GM12878 (cell line): ENCODE measurements around the gene CALD1. TPM values are rescaled to one million over a fixed set of nuclear protein-coding genes. Genes with fewer than 3 reads are reported as not detected.

Experiments
- ATAC-seq: fragments of 200-7000 bp; cut with Tn5 transposase; 3 replicates; pipeline ENCODE4 v1.9.1; 2020; ENCODE audit warnings: mild to moderate bottlenecking, moderate library complexity
- BruUV-seq: library from RNA; stranded (reverse); fragments of 400-500 nt; replicated peaks from 2 replicates; lab custom pipeline; 2021; lab: Mats Ljungman, UMichigan
- CTCF ChIA-PET: fragments of 300-600 bp; sonication (Branson Sonifier 250); formaldehyde crosslinking; extraction: SDS; loops from one replicate; lab custom pipeline; 2021; ENCODE audit warnings: inconsistent platforms; lab: Yijun Ruan, JAX
- POLR2A ChIA-PET: fragments of 350-600 bp; formaldehyde crosslinking; extraction: SDS; loops from one replicate; lab custom pipeline; 2021; ENCODE audit warnings: inconsistent platforms; lab: Charles Lee
- RAD21 ChIA-PET: fragments of 300-600 bp; sonication (Branson Sonifier 250); formaldehyde crosslinking; loops from one replicate; lab custom pipeline; 2023; ENCODE audit warnings: antibody characterized with exemption; ENCODE audit not compliant: unreplicated experiment; lab: Charles Lee
- SMC1A ChIA-PET: fragments of 300-600 bp; sonication (Branson Sonifier 250); formaldehyde crosslinking; loops from one replicate; lab custom pipeline; 2023; ENCODE audit not compliant: unreplicated experiment, uncharacterized antibody; lab: Charles Lee
- DNase-seq: peaks from one replicate; pipeline ENCODE4 v3.0.0-alpha.2; 2011; ENCODE audit warnings: low read depth, low spot score
- FAIRE-seq: peaks from 3 replicates; lab custom pipeline; 2011; peaks lifted over from hg19 to GRCh38; lab: Jason Lieb, UNC
- H2AFZ ChIP-seq: 2 replicates; pipeline ENCODE4 v1.6.0; 2011; ENCODE audit warnings: low read depth, low read length, control low read depth; ENCODE audit not compliant: control insufficient read depth
- H3K27ac ChIP-seq: 2 replicates; pipeline ENCODE4 v1.5.1; 2011; ENCODE audit warnings: control low read depth; ENCODE audit not compliant: control insufficient read depth, insufficient read depth
- H3K27me3 ChIP-seq, 2 experiments: replicated peaks in 1 of 2; 2 replicates each; pipeline versions ENCODE4 v1.6.0 to v1.6.1; 2011; ENCODE audit warnings: low read length in 1 of 2; ENCODE audit not compliant: control insufficient read depth in 2 of 2, insufficient read depth in 2 of 2
- H3K36me3 ChIP-seq, 2 experiments: 2 replicates each; pipeline ENCODE4 v1.5.1; 2011; ENCODE audit warnings: low read length in 1 of 2; ENCODE audit not compliant: control insufficient read depth in 2 of 2, insufficient read depth in 2 of 2
- H3K4me1 ChIP-seq: 2 replicates; pipeline ENCODE4 v1.6.1; 2011; ENCODE audit warnings: mild to moderate bottlenecking, low read length, moderate library complexity, mixed read lengths; ENCODE audit not compliant: control insufficient read depth, insufficient read depth
- H3K4me2 ChIP-seq: 2 replicates; pipeline ENCODE4 v1.6.0; 2011; ENCODE audit warnings: control low read depth; ENCODE audit not compliant: control insufficient read depth, insufficient read depth
- H3K4me3 ChIP-seq: fragments of 200-600 bp; sonication (generic); 2 replicates; pipeline ENCODE4 v1.5.1; 2016
- H3K79me2 ChIP-seq: 2 replicates; pipeline ENCODE4 v1.6.0; 2011; ENCODE audit warnings: low read length; ENCODE audit not compliant: control insufficient read depth, insufficient read depth
- H3K9ac ChIP-seq: 2 replicates; pipeline ENCODE4 v1.8.0; 2011; ENCODE audit warnings: low read length, control low read depth, mixed read lengths; ENCODE audit not compliant: control insufficient read depth, insufficient read depth
- H3K9me3 ChIP-seq: replicated peaks from 3 replicates; pipeline ENCODE4 v1.5.1; 2011; ENCODE audit warnings: mild to moderate bottlenecking, low read length; ENCODE audit not compliant: control insufficient read depth, insufficient read depth
- H4K20me1 ChIP-seq: 2 replicates; pipeline ENCODE4 v1.6.0; 2011; ENCODE audit not compliant: control insufficient read depth, insufficient read depth
- GATAD2B ChIP-seq: fragments of 450-650 bp; conservative IDR thresholded peaks from 2 replicates; pipeline ENCODE4 v1.6.1; 2017; ENCODE audit warnings: low read depth, mild to moderate bottlenecking, moderate library complexity
- IRF3 ChIP-seq: fragments of 450-650 bp; IDR thresholded peaks from 2 replicates; pipeline ENCODE4 v1.6.1; 2014; ENCODE audit warnings: mild to moderate bottlenecking
- MXI1 ChIP-seq: fragments of 150-350 bp; IDR thresholded peaks from 2 replicates; pipeline ENCODE4 v1.6.1; 2011; ENCODE audit warnings: low read depth, mild to moderate bottlenecking, inconsistent platforms, low read length, improper control_type of control experiment
- NR2C2 ChIP-seq: IDR thresholded peaks from 2 replicates; pipeline ENCODE4 v1.6.1; 2011; ENCODE audit warnings: borderline replicate concordance, low read depth; ENCODE audit not compliant: control insufficient read depth, insufficient read length
- NR2F1 ChIP-seq: fragments of 450-650 bp; conservative IDR thresholded peaks from 2 replicates; pipeline ENCODE4 v1.6.1; 2017; ENCODE audit warnings: mild to moderate bottlenecking
- NRF1 ChIP-seq: conservative IDR thresholded peaks from 2 replicates; pipeline ENCODE4 v1.6.1; 2011; ENCODE audit warnings: mild to moderate bottlenecking, low read depth, low read length, improper control_type of control experiment
- RB1 ChIP-seq: fragments of 450-650 bp; formaldehyde crosslinking; IDR thresholded peaks from 2 replicates; pipeline ENCODE4 v1.6.1; 2017; ENCODE audit warnings: mild to moderate bottlenecking, borderline replicate concordance
- SKIL ChIP-seq: fragments of 450-650 bp; IDR thresholded peaks from 2 replicates; pipeline ENCODE4 v1.6.1; 2017; ENCODE audit warnings: mild to moderate bottlenecking, low read depth, inconsistent platforms; ENCODE audit not compliant: poor library complexity, severe bottlenecking
- YY1 ChIP-seq: IDR thresholded peaks from 2 replicates; pipeline ENCODE4 v1.6.1; 2011; ENCODE audit warnings: low read depth, mild to moderate bottlenecking, low read length
- ZBTB33 ChIP-seq: fragments of 450-650 bp; IDR thresholded peaks from 2 replicates; pipeline ENCODE4 v1.6.1; 2017; ENCODE audit warnings: mild to moderate bottlenecking
- ZBTB4 ChIP-seq: fragments of 450-650 bp; formaldehyde crosslinking; IDR thresholded peaks from 2 replicates; pipeline ENCODE4 v1.4.0; 2022; ENCODE audit warnings: mild to moderate bottlenecking, moderate library complexity
- ZNF207 ChIP-seq: fragments of 450-650 bp; IDR thresholded peaks from 2 replicates; pipeline ENCODE4 v1.6.1; 2014; ENCODE audit warnings: antibody characterized with exemption, mild to moderate bottlenecking, borderline replicate concordance
- WGBS: methylation state at CpG from one replicate; pipeline ENCODE4 v1.1.6; 2016; ENCODE audit warnings: low lambda C conversion rate; ENCODE audit not compliant: insufficient replicate concordance, insufficient coverage; ENCODE audit errors: missing lambda C conversion rate; 5-methylcytosine and 5-hydroxymethylcytosine counted together
- in situ Hi-C: fragments of 300-500 bp; cut with MboI; formaldehyde crosslinking; loops from 9 replicates; pipeline ENCODE4 v1.14.3; 2018; ENCODE audit warnings: mixed read lengths
- intact Hi-C: fragments of 100-400 bp; cut with micrococcal nuclease; formaldehyde crosslinking; loops from one replicate; pipeline ENCODE4 v1.14.2; 2022; ENCODE audit not compliant: unreplicated experiment
- polyA plus RNA-seq, 11 experiments: library from polyadenylated mRNA; depleted of rRNA in 4 of 11; unstranded in 6 of 11; stranded (reverse) in 5 of 11; fragments of >200 nt; fragmentation: Nextera tagmentation in 4 of 11; fragmentation: Illumina TruSeq in 1 of 11; extraction: Ambion mirVana in 4 of 11; extraction: Trizol in 1 of 11; gene quantifications; 1 replicate in 1 of 11; 2 replicates in 10 of 11; pipeline versions ENCODE4 v1.2.1 to v1.2.3, GENCODE V29; 2011 to 2016; ENCODE audit warnings: inconsistent platforms in 2 of 11, missing spikeins in 2 of 11, low read depth in 1 of 11
- total RNA-seq, 4 experiments: library from RNA; depleted of rRNA in 3 of 4; stranded (reverse); fragments of >200 nt in 3 of 4; fragmentation: Illumina TruSeq in 1 of 4; extraction: Trizol in 1 of 4; gene quantifications; 2 replicates each; pipeline versions ENCODE4 v1.2.1 to v1.2.3, GENCODE V29; 2013 to 2021

The CALD1 gene
- total and polyA plus RNA-seq, 10 of the 15 experiments (the other 5 are each of a cell fraction or from before 2014, with no cell fraction given) = 0.03 to 1.3 (median 0.22) TPM

GRCh38 chr7:134799377-134799776, 19.9 kb downstream of the CALD1 start (continued):
- TF ChIP-seq SKIL = no peak

GRCh38 chr7:134802762-134803161, 23.3 kb downstream of the CALD1 start:
- intact Hi-C loops = no loop called here
- DNase-seq = no peak
- Histone ChIP-seq H3K4me2 (no peak overlapping the region), H3K9ac (no peak overlapping the region), H4K20me1 (no peaks in the 10 kb centered on the region), H3K36me3 (no peaks in the 10 kb centered on the region), H3K4me1 (no peaks in the 10 kb centered on the region), H3K27ac (no peak overlapping the region), H3K79me2 (no peaks in the 10 kb centered on the region), H3K27me3 (no peaks in the 10 kb centered on the region; a peak in 3 of 4 replicates), H2AFZ (no peak overlapping the region), H3K9me3 (no peaks in the 10 kb centered on the region), H3K4me3 (no peak overlapping the region)
- ATAC-seq = no peak
- ChIA-PET POLR2A (no interaction called here), SMC1A (interaction anchor here (0.6 to 0.9 kb wide), 2 partner anchors 9 to 1736 kb away, joined by 3 to 4 read pairs; no protein-coding TSS in a partner anchor), RAD21 (no interaction called here), CTCF (interaction anchor here (1.3 kb wide), 1 partner anchor 34 kb away, joined by 3 read pairs; no protein-coding TSS in a partner anchor)
- TF ChIP-seq GATAD2B (no peak), RB1 (no peak), MXI1 (no peak), NR2F1 (no peak), NR2C2 (no peak), ZBTB33 (no peak), ZNF207 (no peak), IRF3 (no peak), NRF1 (no peak), ZBTB4 (no peak), YY1 (no peak)
- in situ Hi-C loops = no loop called here
- 59% methylated on average over 4 of the region's 4 CpGs for WGBS
- FAIRE-seq = peak; percentile 13
- no TSS peak for BruUV-seq
